HCT116 (cell line): ENCODE results near the gene CDK2. TPM values are rescaled to one million over a fixed set of nuclear protein-coding genes. Genes with fewer than 3 reads are reported as not detected.

ENCODE experiments used
- ATAC-seq: fragments of 200-7000 bp; cut with Tn5 transposase; 2 replicates; pipeline ENCODE4 v1.9.1; 2020; ENCODE audit warnings: mild to moderate bottlenecking, moderate library complexity
- BruUV-seq: library from RNA; stranded (reverse); fragments of 400-500 nt; replicated peaks from 2 replicates; lab custom pipeline; 2021; lab: Mats Ljungman, UMichigan
- CTCF ChIA-PET: fragments of 300-600 bp; sonication (Branson Sonifier 250); formaldehyde crosslinking; loops from one replicate; lab custom pipeline; 2021; ENCODE audit warnings: antibody characterized with exemption; lab: Charles Lee
- POLR2A ChIA-PET: fragments of 300-600, 350-600 bp; sonication (Branson Sonifier 250); formaldehyde crosslinking; loops from one replicate; lab custom pipeline; 2021; ENCODE audit warnings: antibody characterized with exemption; lab: Charles Lee
- RAD21 ChIA-PET, 2 experiments: fragments of 300-600 bp; sonication (Branson Sonifier 250); formaldehyde crosslinking; loops; one replicate each; lab custom pipeline; 2023; ENCODE audit warnings: low total read pairs in 2 of 2; ENCODE audit not compliant: uncharacterized antibody in 2 of 2, unreplicated experiment in 2 of 2, low non-redundant PET in 1 of 2; lab: Charles Lee
- DNase-seq: peaks from one replicate; pipeline ENCODE4 v3.0.0-alpha.2; 2010; ENCODE audit warnings: low read depth, low spot score
- H2AFZ ChIP-seq: fragments of 200-600 bp; shearing (Covaris generic), sonication (generic); 2 replicates; pipeline ENCODE4 v1.6.1; 2017; ENCODE audit warnings: low read depth, mixed run types, mixed read lengths, antibody characterized with exemption, low read length; ENCODE audit not compliant: poor library complexity, severe bottlenecking
- H3K27ac ChIP-seq: 2 replicates; pipeline ENCODE4 v1.5.1; 2012; ENCODE audit warnings: low read depth, low read length
- H3K27me3 ChIP-seq: fragments of 200-600 bp; sonication (generic); 2 replicates; pipeline ENCODE4 v1.6.1; 2016; ENCODE audit warnings: mixed run types, low read length, mixed read lengths; ENCODE audit not compliant: insufficient read depth
- H3K36me3 ChIP-seq, 2 experiments: fragments of 200-500 bp in 1 of 2; fragments of 200-600 bp in 1 of 2; sonication (Bioruptor generic) in 1 of 2; sonication (generic) in 1 of 2; 2 replicates each; pipeline versions ENCODE4 v1.5.1 to v1.6.1; 2014 to 2016; ENCODE audit warnings: low read length in 2 of 2, inconsistent platforms in 1 of 2, mixed read lengths in 1 of 2, mixed run types in 1 of 2; ENCODE audit not compliant: insufficient read depth in 2 of 2, control insufficient read depth in 1 of 2
- H3K4me1 ChIP-seq, 2 experiments: fragments of 200-600 bp in 1 of 2; sonication (generic) in 1 of 2; 2 replicates each; pipeline versions ENCODE4 v1.5.1 to v1.6.1; 2012 to 2017; ENCODE audit warnings: low read length in 2 of 2, inconsistent platforms in 1 of 2, mild to moderate bottlenecking in 1 of 2, mixed read lengths in 1 of 2, mixed run types in 1 of 2, moderate library complexity in 1 of 2; ENCODE audit not compliant: insufficient read depth in 2 of 2, control insufficient read depth in 1 of 2
- H3K4me2 ChIP-seq: fragments of 200-600 bp; sonication (generic); 2 replicates; pipeline ENCODE4 v1.6.1; 2017; ENCODE audit warnings: mixed run types, low read length, mixed read lengths
- H3K4me3 ChIP-seq, 2 experiments: fragments of 200-600 bp in 1 of 2; sonication (generic) in 1 of 2; replicated peaks in 1 of 2; 2 replicates each; pipeline ENCODE4 v1.5.1; 2011 to 2016; ENCODE audit warnings: low read length in 2 of 2, control low read depth in 1 of 2, low read depth in 1 of 2, mild to moderate bottlenecking in 1 of 2, mixed read lengths in 1 of 2, mixed run types in 1 of 2
- H3K79me2 ChIP-seq: fragments of 200-600 bp; sonication (generic); 2 replicates; pipeline ENCODE4 v1.6.1; 2017; ENCODE audit warnings: mild to moderate bottlenecking, mixed run types, low read length, moderate library complexity, mixed read lengths; ENCODE audit not compliant: insufficient read depth
- H3K9ac ChIP-seq: fragments of 200-600 bp; sonication (generic); 2 replicates; pipeline ENCODE4 v1.6.1; 2016; ENCODE audit warnings: low read length, mixed read lengths
- H3K9me2 ChIP-seq: fragments of 200-600 bp; sonication (generic), shearing (Covaris generic); 2 replicates; pipeline ENCODE4 v1.6.1; 2017; ENCODE audit warnings: mixed run types, mild to moderate bottlenecking, moderate library complexity; ENCODE audit not compliant: insufficient read depth
- H3K9me3 ChIP-seq, 2 experiments: fragments of 200-500 bp in 1 of 2; fragments of 200-600 bp in 1 of 2; sonication (Bioruptor generic) in 1 of 2; sonication (generic) in 1 of 2; 2 replicates each; pipeline ENCODE4 v1.6.1; 2014 to 2017; ENCODE audit warnings: low read length in 2 of 2, mixed read lengths in 2 of 2, inconsistent platforms in 1 of 2, low read depth in 1 of 2, mild to moderate bottlenecking in 1 of 2, mixed run types in 1 of 2, moderate library complexity in 1 of 2; ENCODE audit not compliant: control insufficient read depth in 1 of 2, insufficient read depth in 1 of 2
- H4K20me1 ChIP-seq: fragments of 200-600 bp; sonication (generic), shearing (Covaris generic); 2 replicates; pipeline ENCODE4 v1.6.1; 2017; ENCODE audit warnings: mixed run types, mild to moderate bottlenecking, moderate library complexity; ENCODE audit not compliant: insufficient read depth
- CBX3 ChIP-seq: IDR thresholded peaks from 2 replicates; pipeline ENCODE4 v1.6.1; 2012; ENCODE audit warnings: low read depth
- CEBPB ChIP-seq: IDR thresholded peaks from 2 replicates; pipeline ENCODE4 v1.6.1; 2012; ENCODE audit warnings: low read depth
- EGR1 ChIP-seq: IDR thresholded peaks from 2 replicates; pipeline ENCODE4 v1.6.1; 2012; ENCODE audit warnings: low read depth
- ELF1 ChIP-seq: IDR thresholded peaks from 2 replicates; pipeline ENCODE4 v1.6.1; 2012; ENCODE audit warnings: low read depth, borderline replicate concordance
- EZH2phosphoT487 ChIP-seq: fragments of 200-600 bp; IDR thresholded peaks from 2 replicates; pipeline ENCODE4 v1.6.1; 2018; ENCODE audit warnings: antibody characterized with exemption, borderline replicate concordance
- FOSL1 ChIP-seq: IDR thresholded peaks from 2 replicates; pipeline ENCODE4 v1.6.1; 2012; ENCODE audit warnings: low read depth
- JUND ChIP-seq: IDR thresholded peaks from 2 replicates; pipeline ENCODE4 v1.6.1; 2012
- POLR2AphosphoS5 ChIP-seq: IDR thresholded peaks from 2 replicates; pipeline ENCODE4 v1.6.1; 2011; ENCODE audit warnings: mild to moderate bottlenecking, low read depth, low read length, moderate library complexity
- RAD21 ChIP-seq: IDR thresholded peaks from 2 replicates; pipeline ENCODE4 v1.6.1; 2012; ENCODE audit warnings: low read depth, mild to moderate bottlenecking
- TCF7L2 ChIP-seq: IDR thresholded peaks from 2 replicates; pipeline ENCODE4 v1.7.0; 2011; ENCODE audit warnings: borderline replicate concordance, inconsistent platforms; ENCODE audit not compliant: insufficient read depth, insufficient read length; ENCODE audit errors: extremely low read depth
- YY1 ChIP-seq: IDR thresholded peaks from 2 replicates; pipeline ENCODE4 v1.6.1; 2011; ENCODE audit warnings: low read length, low read depth, moderate library complexity, mild to moderate bottlenecking; ENCODE audit not compliant: insufficient replicate concordance; ENCODE audit errors: extremely low read depth
- ZNF274 ChIP-seq: fragments of 200-500 bp; sonication (Bioruptor generic); IDR thresholded peaks from 2 replicates; pipeline ENCODE4 v1.6.1; 2014; ENCODE audit warnings: mild to moderate bottlenecking, low read depth, low read length, inconsistent platforms
- intact Hi-C: fragments of 100-400 bp; cut with micrococcal nuclease; formaldehyde crosslinking; loops from 2 replicates; pipeline ENCODE4 v1.10.0; 2022
- total RNA-seq: library from RNA; stranded (reverse); gene quantifications from one replicate; pipeline ENCODE4 v1.2.1, GENCODE V29; 2021; ENCODE audit not compliant: unreplicated experiment
- TF ChIP-seq, protein P1 (sequence below): IDR thresholded peaks from 2 replicates; pipeline ENCODE4 v1.6.1; 2011; ENCODE audit warnings: mild to moderate bottlenecking, low read length, moderate library complexity; ENCODE audit not compliant: insufficient replicate concordance; ENCODE audit errors: extremely low read depth
- TF ChIP-seq, protein P2 (sequence below), 3 experiments: fragments of 200-600 bp in 1 of 3; sonication (generic) in 1 of 3; IDR thresholded peaks in 2 of 3; conservative IDR thresholded peaks in 1 of 3; 2 replicates each; pipeline ENCODE4 v1.5.1; 2012 to 2017; ENCODE audit warnings: low read depth in 2 of 3, low read length in 2 of 3, antibody characterized with exemption in 1 of 3, borderline replicate concordance in 1 of 3, control low read depth in 1 of 3, mild to moderate bottlenecking in 1 of 3, mixed read lengths in 1 of 3, mixed run types in 1 of 3, moderate library complexity in 1 of 3; ENCODE audit not compliant: insufficient read depth in 1 of 3
- TF ChIP-seq, protein P3 (sequence below): IDR thresholded peaks from 2 replicates; pipeline ENCODE4 v1.6.1; 2012
- TF ChIP-seq, protein P4 (sequence below): IDR thresholded peaks from 2 replicates; pipeline ENCODE4 v1.6.1; 2012

CDK2 gene
- total RNA-seq, 1 experiment from 2014 or later: 90.9 TPM

DNA sequence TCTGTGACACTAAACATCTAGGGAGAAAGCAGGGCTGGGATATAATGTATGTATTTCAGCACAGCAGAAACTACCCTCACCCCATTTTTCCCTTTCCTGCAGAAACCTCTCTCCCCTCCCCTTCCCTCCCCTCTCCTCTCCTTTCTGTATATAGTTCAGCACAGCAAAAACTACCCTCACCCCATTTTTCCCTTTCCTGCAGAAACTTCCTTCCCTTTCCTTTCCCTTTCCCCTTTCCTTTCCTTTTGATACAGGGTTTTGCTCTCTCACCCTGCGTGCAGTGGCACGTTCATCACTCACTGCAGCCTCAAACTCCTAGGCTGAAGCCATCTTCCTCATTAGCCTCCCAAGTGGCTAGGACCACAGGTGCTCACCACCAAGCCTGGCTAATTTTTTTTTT is 2.9 kb upstream of the CDK2 start:
- no peak for ATAC-seq
- no peaks in the 10 kb centered on the region for H3K9me2 ChIP-seq

DNA sequence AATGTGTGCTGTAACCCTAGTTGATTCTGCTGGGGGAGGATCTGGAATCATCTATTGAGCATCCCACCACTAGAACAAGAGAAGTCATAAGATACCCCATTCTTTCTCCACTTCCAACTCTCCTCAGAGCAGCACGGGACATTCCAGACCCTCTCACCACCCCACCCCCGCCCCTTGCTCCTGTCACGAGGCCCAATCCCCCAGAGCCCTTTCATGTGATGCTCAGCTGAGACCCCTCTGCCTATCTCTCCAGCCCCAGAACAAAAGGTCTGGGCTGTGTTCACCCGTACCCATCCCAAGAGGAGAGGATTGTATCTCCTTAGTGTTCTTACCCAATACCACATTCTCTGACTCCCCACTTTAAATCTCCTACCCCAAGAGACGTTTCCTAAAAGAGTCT is 1.4 kb upstream of the CDK2 start:
- intact Hi-C loops: no loop called here
- RAD21 ChIA-PET: no interaction called here
- POLR2A ChIA-PET: no interaction called here
- TF ChIP-seq RAD21: no peak
- TF ChIP-seq, protein P1, sequence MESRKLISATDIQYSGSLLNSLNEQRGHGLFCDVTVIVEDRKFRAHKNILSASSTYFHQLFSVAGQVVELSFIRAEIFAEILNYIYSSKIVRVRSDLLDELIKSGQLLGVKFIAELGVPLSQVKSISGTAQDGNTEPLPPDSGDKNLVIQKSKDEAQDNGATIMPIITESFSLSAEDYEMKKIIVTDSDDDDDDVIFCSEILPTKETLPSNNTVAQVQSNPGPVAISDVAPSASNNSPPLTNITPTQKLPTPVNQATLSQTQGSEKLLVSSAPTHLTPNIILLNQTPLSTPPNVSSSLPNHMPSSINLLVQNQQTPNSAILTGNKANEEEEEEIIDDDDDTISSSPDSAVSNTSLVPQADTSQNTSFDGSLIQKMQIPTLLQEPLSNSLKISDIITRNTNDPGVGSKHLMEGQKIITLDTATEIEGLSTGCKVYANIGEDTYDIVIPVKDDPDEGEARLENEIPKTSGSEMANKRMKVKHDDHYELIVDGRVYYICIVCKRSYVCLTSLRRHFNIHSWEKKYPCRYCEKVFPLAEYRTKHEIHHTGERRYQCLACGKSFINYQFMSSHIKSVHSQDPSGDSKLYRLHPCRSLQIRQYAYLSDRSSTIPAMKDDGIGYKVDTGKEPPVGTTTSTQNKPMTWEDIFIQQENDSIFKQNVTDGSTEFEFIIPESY: no peak
- TF ChIP-seq, protein P2, sequence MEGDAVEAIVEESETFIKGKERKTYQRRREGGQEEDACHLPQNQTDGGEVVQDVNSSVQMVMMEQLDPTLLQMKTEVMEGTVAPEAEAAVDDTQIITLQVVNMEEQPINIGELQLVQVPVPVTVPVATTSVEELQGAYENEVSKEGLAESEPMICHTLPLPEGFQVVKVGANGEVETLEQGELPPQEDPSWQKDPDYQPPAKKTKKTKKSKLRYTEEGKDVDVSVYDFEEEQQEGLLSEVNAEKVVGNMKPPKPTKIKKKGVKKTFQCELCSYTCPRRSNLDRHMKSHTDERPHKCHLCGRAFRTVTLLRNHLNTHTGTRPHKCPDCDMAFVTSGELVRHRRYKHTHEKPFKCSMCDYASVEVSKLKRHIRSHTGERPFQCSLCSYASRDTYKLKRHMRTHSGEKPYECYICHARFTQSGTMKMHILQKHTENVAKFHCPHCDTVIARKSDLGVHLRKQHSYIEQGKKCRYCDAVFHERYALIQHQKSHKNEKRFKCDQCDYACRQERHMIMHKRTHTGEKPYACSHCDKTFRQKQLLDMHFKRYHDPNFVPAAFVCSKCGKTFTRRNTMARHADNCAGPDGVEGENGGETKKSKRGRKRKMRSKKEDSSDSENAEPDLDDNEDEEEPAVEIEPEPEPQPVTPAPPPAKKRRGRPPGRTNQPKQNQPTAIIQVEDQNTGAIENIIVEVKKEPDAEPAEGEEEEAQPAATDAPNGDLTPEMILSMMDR (IDR thresholded peaks at IDR 0.05 in 2 of 3, conservative IDR thresholded peaks at IDR 0.05 in 1 of 3; ENCODE audit: borderline replicate concordance in 1 of 3, insufficient read depth in 1 of 3, low read depth in 2 of 3, low read length in 2 of 3): no peak
- TF ChIP-seq JUND: no peak
- no peak for TF ChIP-seq ZNF274
- TF ChIP-seq YY1: no peak
- no peak for TF ChIP-seq EZH2phosphoT487
- TF ChIP-seq, protein P3, sequence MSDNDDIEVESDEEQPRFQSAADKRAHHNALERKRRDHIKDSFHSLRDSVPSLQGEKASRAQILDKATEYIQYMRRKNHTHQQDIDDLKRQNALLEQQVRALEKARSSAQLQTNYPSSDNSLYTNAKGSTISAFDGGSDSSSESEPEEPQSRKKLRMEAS: no peak
- no peak for TF ChIP-seq POLR2AphosphoS5
- no peak for TF ChIP-seq CEBPB
- no peak for TF ChIP-seq EGR1
- no peak for TF ChIP-seq FOSL1
- no peak for TF ChIP-seq TCF7L2
- TF ChIP-seq, protein P4, sequence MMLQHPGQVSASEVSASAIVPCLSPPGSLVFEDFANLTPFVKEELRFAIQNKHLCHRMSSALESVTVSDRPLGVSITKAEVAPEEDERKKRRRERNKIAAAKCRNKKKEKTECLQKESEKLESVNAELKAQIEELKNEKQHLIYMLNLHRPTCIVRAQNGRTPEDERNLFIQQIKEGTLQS: no peak

More for the DNA sequence above, 2.9 kb upstream of the CDK2 start:
- H3K27me3 ChIP-seq: no peaks in the 10 kb centered on the region
- ChIA-PET POLR2A (no interaction called here), CTCF (no interaction called here), RAD21 (no interaction called here)
- H3K9ac ChIP-seq: no peak overlapping the region
- H3K79me2 ChIP-seq: peaks cover 21% of the 10 kb centered on the region
- H2AFZ ChIP-seq: no peak overlapping the region
- H4K20me1 ChIP-seq: no peaks in the 10 kb centered on the region
- H3K9me3 ChIP-seq: no peaks in the 10 kb centered on the region
- DNase-seq: no peak
- H3K4me1 ChIP-seq: peaks cover 8 to 16% of the 10 kb centered on the region in 2 experiments
- peaks cover 7 to 9% of the 10 kb centered on the region in 2 experiments; a peak in 3 of 4 replicates for H3K36me3 ChIP-seq
- no TSS peak for BruUV-seq
- intact Hi-C loops: no loop called here
- no peak overlapping the region for H3K4me3 ChIP-seq
- no peak for TF ChIP-seq TCF7L2
- TF ChIP-seq CEBPB: no peak
- no peak for TF ChIP-seq ELF1
- no peak for TF ChIP-seq CBX3
- TF ChIP-seq, protein P3: no peak
- TF ChIP-seq, all 23 proteins: peak for 0
- no peak overlapping the region for H3K4me2 ChIP-seq
- no peak overlapping the region for H3K27ac ChIP-seq

More for the DNA sequence above, 1.4 kb upstream of the CDK2 start:
- CTCF ChIA-PET: no interaction called here
- H3K9me2 ChIP-seq: no peaks in the 10 kb centered on the region
- no peak overlapping the region for H3K9ac ChIP-seq
- ATAC-seq: no peak
- H3K27me3 ChIP-seq: no peaks in the 10 kb centered on the region
- no peaks in the 10 kb centered on the region for H4K20me1 ChIP-seq
- peaks cover 29% of the 10 kb centered on the region for H3K79me2 ChIP-seq
- H3K4me2 ChIP-seq: no peak overlapping the region
- no peaks in the 10 kb centered on the region for H3K9me3 ChIP-seq
- no peak for DNase-seq
- peaks cover 8 to 16% of the 10 kb centered on the region in 2 experiments for H3K4me1 ChIP-seq
- H3K4me3 ChIP-seq: no peak overlapping the region
- no TSS peak for BruUV-seq
- H2AFZ ChIP-seq: no peak overlapping the region
- H3K36me3 ChIP-seq: peaks cover 16% of the 10 kb centered on the region in 2 experiments; a peak in 3 of 4 replicates
- H3K27ac ChIP-seq: no peak overlapping the region
